Activated CD4-positive, alpha-beta T cell treated with anti-CD3 and anti-CD28 coated beads for 4 hours (primary cell): Measurements from ENCODE around the gene FAM3A.
A peak's percentile ranks its signal among the peaks of the same experiment; 100 is the strongest.
"Not testable (repeated sequence)": the region's sequence is repeated elsewhere in the genome, so short reads cannot be mapped to it uniquely, and the experiment has no call there.

Source experiments
- DNase-seq, 2 donors: peaks; one replicate each; pipeline ENCODE4 v3.0.0-alpha.2; 2020

Gene FAM3A

DNA sequence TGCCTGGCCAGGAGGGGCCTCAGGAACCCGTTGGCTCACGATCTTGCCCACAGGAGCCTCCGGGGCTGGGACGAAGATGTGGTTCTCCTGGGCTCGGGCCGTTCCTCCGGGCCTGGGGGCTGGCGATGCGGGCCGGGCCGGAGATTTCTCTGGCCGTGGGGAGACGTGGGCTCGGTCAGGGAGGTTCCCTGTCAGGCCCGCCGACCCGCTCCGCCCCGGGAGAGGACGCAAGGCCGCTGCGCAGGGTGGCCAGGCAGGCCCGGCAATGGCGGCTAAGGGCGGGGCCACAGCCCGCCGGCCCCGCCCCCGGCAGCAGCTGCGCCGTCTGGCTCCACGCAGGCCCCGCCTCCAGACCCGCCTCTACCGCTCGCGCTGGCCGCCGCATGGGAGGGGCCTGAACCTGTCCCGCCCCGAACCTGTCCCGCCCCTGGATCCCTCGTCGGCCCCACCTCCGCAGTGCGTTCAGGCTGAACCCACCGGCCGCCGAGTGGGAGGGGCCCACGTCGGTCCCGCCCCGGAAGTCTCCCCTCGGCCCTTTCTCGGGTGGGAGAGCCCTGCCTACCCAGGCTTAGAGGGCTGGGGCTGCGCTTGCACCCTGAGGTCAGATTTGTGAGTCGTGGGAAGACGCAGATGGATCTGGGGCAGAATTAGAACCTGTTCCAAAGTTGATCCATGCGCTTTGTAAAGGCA is at the start of gene FAM3A:
Gene FAM3A (minus strand): TSS at position 267 of the 690 bp plus-strand sequence. CDS start 460 bp downstream, outside the sequence.
- peak; percentile 90 to 93 for DNase-seq

GRCh38 chrX:154562295-154562694 is 46.3 kb upstream of the FAM3A start:
- not testable (repeated sequence) for DNase-seq

DNA sequence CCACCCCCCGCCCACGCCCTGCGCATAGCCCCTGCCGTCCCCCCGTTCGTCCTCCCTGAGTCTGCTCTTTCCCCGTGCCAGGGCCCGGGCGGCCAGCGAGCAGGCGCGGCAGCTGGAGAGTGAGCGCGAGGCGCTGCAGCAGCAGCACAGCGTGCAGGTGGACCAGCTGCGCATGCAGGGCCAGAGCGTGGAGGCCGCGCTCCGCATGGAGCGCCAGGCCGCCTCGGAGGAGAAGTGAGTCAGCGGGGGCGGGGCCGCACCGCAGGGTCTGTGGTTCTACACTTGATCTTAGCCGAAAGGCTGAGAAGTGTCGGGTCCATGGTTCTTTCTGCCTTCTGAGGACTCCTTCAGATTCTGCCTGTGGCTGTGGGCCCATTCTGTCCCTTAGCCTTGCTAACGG is 44.3 kb upstream of the FAM3A start:
- not testable (repeated sequence) for DNase-seq

DNA sequence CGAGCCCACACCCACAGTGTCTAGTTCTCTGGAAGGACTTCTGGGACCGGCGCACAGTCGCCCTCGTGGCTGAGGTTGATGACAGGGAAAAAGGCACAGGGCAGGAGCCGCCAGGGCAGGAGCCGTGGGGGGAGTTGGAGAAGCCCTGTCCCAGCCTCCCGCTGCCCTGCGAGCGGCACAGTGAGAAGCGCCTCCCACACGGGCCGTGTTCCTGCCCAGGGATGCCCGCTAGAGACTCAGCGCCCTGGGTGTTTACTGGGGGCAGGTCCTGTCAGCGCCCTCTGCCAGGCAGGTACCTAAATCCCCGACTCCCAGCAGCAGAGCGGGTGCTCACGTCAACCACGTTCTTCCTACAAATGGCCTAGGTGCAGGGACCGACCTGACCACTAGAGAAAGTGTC is 42.9 kb upstream of the FAM3A start:
- not testable (repeated sequence) for DNase-seq

DNA sequence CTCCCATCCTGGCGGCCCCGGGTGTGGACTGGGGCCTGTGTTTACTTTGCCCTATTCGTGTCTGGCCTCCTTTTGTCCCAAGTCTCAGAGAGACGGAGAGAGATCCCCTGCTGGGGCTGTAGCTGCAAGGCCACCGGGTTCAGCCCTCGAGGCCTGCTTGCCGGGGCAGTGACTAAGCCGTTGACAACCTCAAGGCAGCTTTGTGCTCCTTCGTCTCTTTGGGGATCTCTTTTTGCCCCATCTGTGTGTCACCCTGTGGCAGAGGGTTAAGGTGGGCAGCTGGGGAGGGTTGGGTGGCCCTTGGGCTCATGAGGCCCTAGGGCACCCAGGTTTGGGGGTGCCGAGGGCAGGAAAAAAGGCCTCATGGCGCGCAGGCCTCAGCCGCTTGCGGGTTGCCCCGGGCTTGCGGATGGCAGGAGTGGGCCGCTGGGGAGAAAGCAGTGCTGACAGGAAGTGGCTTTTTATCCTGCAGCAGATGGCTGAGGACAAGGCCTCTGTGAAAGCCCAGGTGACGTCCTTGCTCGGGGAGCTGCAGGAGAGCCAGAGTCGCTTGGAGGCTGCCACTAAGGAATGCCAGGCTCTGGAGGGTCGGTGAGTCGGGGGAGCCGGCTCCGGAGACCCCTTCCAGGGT is 42.1 kb upstream of the FAM3A start:
- not testable (repeated sequence) for DNase-seq

GRCh38 chrX:154552112-154552806 is 36.2 kb upstream of the FAM3A start:
- DNase-seq, result not testable (repeated sequence)

DNA sequence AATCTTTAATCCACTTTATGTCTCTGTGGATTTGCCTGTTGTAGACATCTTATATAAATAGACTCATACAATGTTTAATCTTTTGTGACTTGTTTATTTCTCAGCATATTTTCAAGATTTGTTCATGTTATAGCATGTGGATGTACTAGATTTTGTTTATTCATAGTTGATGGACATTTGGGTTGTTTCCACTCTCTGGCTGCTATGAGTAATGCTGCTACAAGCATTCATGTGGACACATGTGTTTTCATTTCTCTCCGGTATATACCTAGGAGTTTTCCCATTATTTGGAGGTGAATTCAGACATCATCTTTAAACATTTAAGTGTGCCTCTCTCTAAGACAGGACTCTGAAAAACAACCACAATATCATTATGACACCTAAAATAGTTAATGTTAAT is 33.7 kb upstream of the FAM3A start:
- no peak for DNase-seq

GRCh38 chrX:154548028-154548316 is 31.9 kb upstream of the FAM3A start:
- DNase-seq, result no peak

GRCh38 chrX:154547245-154548027 is 31.4 kb upstream of the FAM3A start, which contains the start of gene IKBKG:
Gene IKBKG, plus strand, starts transcription at chrX:154547620. Its CDS starts 4,383 bp downstream, at chrX:154552003.
- peak; percentile 82 to 87 for DNase-seq

DNA sequence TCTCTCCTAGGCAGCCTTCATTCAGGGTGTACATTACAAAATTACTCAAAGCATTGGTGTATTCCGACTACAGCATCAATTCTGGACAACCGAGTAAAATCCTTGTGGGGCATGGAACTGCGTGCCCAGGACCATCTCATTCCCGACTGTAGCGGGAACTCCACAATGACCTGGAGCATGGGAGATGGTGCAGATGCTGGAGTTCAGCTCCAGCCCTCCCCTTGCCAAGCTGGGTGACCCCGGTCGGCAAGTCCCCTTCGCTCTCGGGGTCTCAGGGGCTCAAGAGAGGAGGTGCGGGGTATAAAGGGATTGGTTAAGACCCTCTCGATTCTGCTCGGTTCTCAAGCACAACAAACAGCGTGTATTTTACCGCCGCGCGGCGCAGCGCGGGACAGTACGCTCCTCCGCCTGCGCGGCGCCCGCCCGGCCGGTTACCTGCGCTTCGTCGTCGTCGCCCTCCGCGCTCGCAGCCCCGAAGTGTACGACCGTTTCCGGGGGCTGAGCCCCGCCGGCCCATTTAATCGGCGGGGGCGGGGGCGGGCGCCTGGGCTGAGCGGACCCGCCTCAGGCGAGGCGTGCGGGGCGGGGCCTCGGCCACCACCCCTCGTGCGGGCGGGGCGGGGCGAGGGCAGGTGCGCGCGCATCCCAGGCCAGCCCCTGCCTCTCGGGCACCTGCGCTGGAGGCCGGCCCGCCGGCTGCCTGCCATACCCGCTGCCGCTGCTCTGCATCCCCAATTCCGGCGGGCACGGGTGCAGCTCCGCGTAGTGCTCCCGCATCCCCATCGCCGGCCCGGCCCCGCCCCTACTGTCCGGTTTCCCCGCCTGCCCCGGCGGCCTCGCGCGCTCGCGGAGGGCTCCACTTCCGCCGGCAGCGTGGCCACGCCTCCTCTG is 30.6 kb upstream of the FAM3A start, which contains the start of gene G6PD:
Gene G6PD (minus strand): TSS at position 493 of the 891 bp plus-strand sequence. CDS start 691 bp downstream, outside the sequence.
- peak; percentile 76 to 78 for DNase-seq

DNA sequence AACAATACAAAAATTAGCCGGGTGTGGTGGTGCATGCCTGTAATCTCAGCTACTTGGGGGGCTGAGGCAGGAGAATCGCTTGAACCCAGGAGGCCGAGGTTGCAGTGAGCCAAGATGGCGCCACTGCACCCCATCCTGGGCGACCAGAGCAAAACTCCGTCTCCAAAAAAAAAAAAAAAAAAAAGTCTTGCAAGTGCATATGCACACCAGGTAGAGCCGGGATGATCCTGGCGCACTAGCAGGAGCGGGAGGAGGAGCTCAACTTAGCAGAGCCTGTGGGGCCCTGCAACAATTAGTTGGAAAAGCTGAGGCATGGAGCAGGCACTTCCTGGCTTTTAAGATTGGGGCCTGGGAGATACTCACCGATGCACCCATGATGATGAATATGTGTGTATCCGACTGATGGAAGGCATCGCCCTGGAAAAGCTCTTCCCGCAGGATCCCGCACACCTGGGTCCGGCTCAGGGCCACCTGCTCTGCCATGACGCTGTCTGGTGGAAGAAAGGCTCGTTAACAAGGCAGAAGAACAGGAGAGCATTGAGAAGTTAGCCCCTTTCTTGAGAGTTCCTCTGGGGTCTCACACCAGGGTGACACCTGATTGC is 29.7 kb upstream of the FAM3A start:
- DNase-seq, result no peak

GRCh38 chrX:154542723-154543424 is 26.8 kb upstream of the FAM3A start:
- no peak for DNase-seq

- peak; percentile 44 to 54 for DNase-seq
Measured at GRCh38 chrX:154541896-154542722, 26.1 kb upstream of the FAM3A start.

DNA sequence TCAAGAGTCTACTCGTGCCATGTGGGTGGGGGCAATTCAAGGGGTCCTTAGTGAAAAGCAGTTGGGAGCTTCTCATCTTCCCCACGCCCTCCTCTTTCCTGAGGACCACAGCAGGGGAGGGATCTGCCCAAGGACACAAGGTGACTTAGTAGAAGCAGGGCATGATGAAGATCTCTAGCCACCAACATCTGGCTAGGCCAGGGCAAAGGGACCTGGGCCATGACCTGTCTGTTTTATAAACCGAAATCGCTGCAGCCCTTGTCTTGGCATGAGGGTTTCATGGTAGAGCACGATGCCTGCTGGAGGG is 25.5 kb upstream of the FAM3A start:
- DNase-seq, result no peak

DNA sequence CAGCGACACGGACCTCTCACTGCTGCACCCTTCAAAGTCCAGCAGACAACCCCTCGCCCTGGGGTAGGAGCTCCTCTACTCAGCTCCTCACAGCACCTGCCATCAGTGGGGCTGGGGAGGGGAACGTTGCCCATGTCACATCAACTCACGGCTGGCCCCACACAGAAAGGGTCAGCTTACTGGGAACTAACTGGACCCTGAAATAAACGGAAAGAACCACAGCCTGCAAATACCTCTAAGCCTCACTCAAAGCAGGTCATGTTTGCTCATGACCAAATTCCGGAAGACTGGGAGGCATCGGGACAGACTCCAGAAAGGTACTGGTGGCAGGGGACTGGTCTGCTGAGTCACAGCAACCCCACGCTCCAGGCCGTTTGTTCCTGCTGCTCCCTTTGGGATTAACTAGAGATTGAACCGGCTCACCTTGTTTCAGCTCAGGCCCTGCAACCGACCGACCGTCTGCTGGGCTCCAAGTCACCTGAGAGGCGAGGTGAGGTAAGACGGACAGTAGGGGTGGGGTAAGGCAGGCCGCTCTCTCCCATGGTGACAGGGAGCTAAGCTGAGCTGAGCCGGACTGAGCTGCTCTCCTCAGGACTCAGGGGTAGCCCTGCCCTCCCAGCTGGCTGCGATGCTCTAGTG is 25.0 kb upstream of the FAM3A start:
- no peak for DNase-seq

GRCh38 chrX:154540365-154540764 is 24.3 kb upstream of the FAM3A start:
- not testable (repeated sequence) for DNase-seq

DNA sequence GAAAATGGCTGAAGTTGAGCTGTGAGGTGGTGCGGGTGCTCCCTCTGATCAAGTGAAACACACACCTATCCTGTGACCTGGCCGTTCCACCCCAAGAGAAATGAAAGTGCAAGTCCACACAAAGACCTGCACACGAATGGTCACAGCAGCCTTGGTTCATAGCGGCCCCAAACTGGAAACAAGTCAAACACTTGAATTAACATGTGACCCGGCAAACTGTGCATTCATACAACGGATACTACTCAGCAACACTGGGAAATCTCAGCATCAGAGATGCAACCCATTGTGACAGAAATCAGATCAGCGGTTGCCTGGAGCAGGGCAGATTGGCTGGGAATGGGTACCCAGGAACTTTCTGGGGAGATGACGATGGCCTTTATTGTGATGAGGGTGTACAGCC is 23.0 kb upstream of the FAM3A start:
- DNase-seq, result no peak

DNA sequence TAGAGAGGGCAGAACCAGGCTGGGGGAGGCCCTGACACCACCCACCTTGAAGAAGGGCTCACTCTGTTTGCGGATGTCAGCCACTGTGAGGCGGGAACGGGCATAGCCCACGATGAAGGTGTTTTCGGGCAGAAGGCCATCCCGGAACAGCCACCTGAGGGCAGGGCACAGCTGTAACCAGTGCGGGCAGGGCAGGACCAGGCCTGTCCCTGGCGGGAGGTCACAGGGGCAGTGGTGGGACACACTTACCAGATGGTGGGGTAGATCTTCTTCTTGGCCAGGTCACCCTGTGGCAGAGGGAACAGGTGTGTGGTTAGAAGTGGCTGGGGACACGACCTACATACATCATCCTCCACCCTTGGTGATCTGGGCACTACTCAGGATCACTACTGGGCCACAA is 19.9 kb upstream of the FAM3A start:
- no peak for DNase-seq

DNA sequence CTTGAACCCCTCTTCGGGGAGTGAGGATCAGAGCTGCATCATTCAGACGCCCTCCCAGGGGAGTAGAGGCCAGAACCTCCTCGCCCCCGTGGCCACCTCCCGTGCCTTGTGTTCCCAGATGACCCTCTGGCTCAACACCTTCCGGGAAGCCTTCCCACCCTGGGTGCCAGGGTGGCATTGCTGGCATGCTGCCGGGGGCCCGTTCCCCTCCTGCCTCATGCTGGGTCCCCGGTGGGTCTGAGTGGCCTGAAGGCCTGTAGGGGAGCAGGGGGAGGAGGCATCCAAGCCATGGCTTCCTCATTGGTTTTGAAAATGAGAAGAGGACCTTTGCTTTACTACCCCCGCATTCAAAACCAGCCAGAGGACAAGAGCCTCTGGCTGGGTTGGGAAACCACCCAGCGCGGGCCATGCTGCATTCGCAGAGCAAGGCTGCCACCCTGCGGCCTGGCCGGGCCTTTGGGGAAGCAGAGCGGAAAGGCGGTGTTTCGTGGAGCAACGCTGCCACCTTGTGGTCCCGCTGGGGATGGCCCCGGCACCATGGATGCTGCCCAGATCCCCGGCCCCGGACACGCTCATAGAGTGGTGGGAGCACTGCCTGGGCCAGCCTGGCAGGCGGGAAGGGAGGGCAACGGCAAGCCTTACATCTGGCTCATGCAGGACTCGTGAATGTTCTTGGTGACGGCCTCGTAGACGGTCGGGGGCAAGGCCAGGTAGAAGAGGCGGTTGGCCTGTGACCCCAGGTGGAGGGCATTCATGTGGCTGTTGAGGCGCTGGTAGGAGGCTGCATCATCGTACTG is 18.7 kb upstream of the FAM3A start:
- peak; percentile 85 to 91 for DNase-seq
